DOHH2 (cell line): ENCODE measurements around the gene HNRNPUL1.

ENCODE experiments used
- H3F3A ChIP-seq: fragments of 200-600 bp; sonication (generic), shearing (Covaris generic); 2 replicates; pipeline ENCODE4 v1.6.0; 2016; ENCODE audit warnings: antibody characterized with exemption, mild to moderate bottlenecking; ENCODE audit not compliant: control insufficient read depth, insufficient read depth
- H3K27ac ChIP-seq: fragments of 200-600 bp; sonication (generic); 2 replicates; pipeline ENCODE4 v1.5.1; 2014; ENCODE audit warnings: low read depth, mild to moderate bottlenecking, low read length, moderate library complexity
- H3K27me3 ChIP-seq: fragments of 200-600 bp; sonication (generic); 2 replicates; pipeline ENCODE4 v1.6.1; 2014; ENCODE audit warnings: mild to moderate bottlenecking, low read length, mixed read lengths; ENCODE audit not compliant: control insufficient read depth
- H3K36me3 ChIP-seq: fragments of 200-600 bp; sonication (generic); 2 replicates; pipeline ENCODE4 v1.6.1; 2014; ENCODE audit warnings: mild to moderate bottlenecking, low read length, moderate library complexity, mixed read lengths; ENCODE audit not compliant: control insufficient read depth
- H3K4me1 ChIP-seq: fragments of 200-600 bp; sonication (generic); 2 replicates; pipeline ENCODE4 v1.6.1; 2014; ENCODE audit warnings: mild to moderate bottlenecking, low read length, mixed read lengths; ENCODE audit not compliant: control insufficient read depth
- H3K4me2 ChIP-seq: fragments of 200-600 bp; sonication (generic); 2 replicates; pipeline ENCODE4 v1.6.0; 2014; ENCODE audit warnings: mild to moderate bottlenecking, low read length, moderate library complexity
- H3K4me3 ChIP-seq: fragments of 200-600 bp; sonication (generic); 2 replicates; pipeline ENCODE4 v1.5.1; 2014; ENCODE audit warnings: mild to moderate bottlenecking, low read length, mixed read lengths
- H3K79me2 ChIP-seq: fragments of 200-600 bp; sonication (generic); 2 replicates; pipeline ENCODE4 v1.6.1; 2014; ENCODE audit warnings: mild to moderate bottlenecking, low read length, mixed read lengths; ENCODE audit not compliant: control insufficient read depth
- H3K9me2 ChIP-seq: fragments of 200-600 bp; sonication (generic); replicated peaks from 2 replicates; pipeline ENCODE4 v1.6.1; 2014; ENCODE audit warnings: mild to moderate bottlenecking, low read length, mixed read lengths; ENCODE audit not compliant: control insufficient read depth
- H3K9me3 ChIP-seq: fragments of 200-600 bp; sonication (generic); 2 replicates; pipeline ENCODE4 v1.6.1; 2014; ENCODE audit warnings: antibody characterized with exemption, low read length, mixed read lengths; ENCODE audit not compliant: control insufficient read depth, insufficient read depth
- H4K20me1 ChIP-seq: fragments of 200-600 bp; sonication (generic); 2 replicates; pipeline ENCODE4 v1.6.0; 2014; ENCODE audit warnings: low read depth, mild to moderate bottlenecking, antibody characterized with exemption, low read length, moderate library complexity; ENCODE audit not compliant: control insufficient read depth, insufficient read depth
- CTCF ChIP-seq: fragments of 200-600 bp; sonication (generic); IDR thresholded peaks from one replicate; pipeline ENCODE4 v1.5.1; 2014; ENCODE audit warnings: antibody characterized with exemption, mild to moderate bottlenecking, low read depth, low read length; ENCODE audit not compliant: poor library complexity, severe bottlenecking
- EZH2phosphoT487 ChIP-seq: fragments of 200-600 bp; sonication (generic); IDR thresholded peaks from 2 replicates; pipeline ENCODE4 v1.6.1; 2017; ENCODE audit warnings: borderline replicate concordance, mild to moderate bottlenecking, antibody characterized with exemption, low read length, moderate library complexity, mixed read lengths

HNRNPUL1 gene

GRCh38 chr19:41265395-41266153, 1.4 kb downstream of the HNRNPUL1 start:
- Histone ChIP-seq H3K9me2 (no peaks in the 10 kb centered on the region), H3K36me3 (peaks cover 66% of the 10 kb centered on the region), H3K4me1 (peaks cover 26% of the 10 kb centered on the region), H3K79me2 (peaks cover 62% of the 10 kb centered on the region), H3K27me3 (0 out of 2 replicates have a peak, but pooled peaks cover 3% of the 10 kb centered on the region), H3K27ac (peak overlapping the region; percentile 84), H3K4me3 (peak overlapping the region; percentile 95), H3K4me2 (peak overlapping the region; percentile 97), H3K9me3 (no peaks in the 10 kb centered on the region), H4K20me1 (peaks cover 15% of the 10 kb centered on the region), H3F3A (peaks cover 8% of the 10 kb centered on the region; the same call in 1 of the 2 replicates)
- TF ChIP-seq EZH2phosphoT487: no peak
- TF ChIP-seq CTCF: no peak

- Histone ChIP-seq H3K4me2 (no peak overlapping the region), H3K36me3 (peaks cover 96% of the 10 kb centered on the region), H4K20me1 (peaks cover 19% of the 10 kb centered on the region), H3K79me2 (peaks cover 86% of the 10 kb centered on the region), H3K27ac (no peak overlapping the region), H3K9me2 (no peaks in the 10 kb centered on the region), H3K27me3 (no peaks in the 10 kb centered on the region), H3F3A (no peaks in the 10 kb centered on the region), H3K4me1 (peaks cover 20% of the 10 kb centered on the region), H3K9me3 (no peaks in the 10 kb centered on the region), H3K4me3 (no peak overlapping the region)
- no peak for TF ChIP-seq CTCF
- no peak for TF ChIP-seq EZH2phosphoT487
Observed at GRCh38 chr19:41269055-41269454, 4.9 kb downstream of the HNRNPUL1 start.

GRCh38 chr19:41269571-41269970, 5.4 kb downstream of the HNRNPUL1 start:
- no peaks in the 10 kb centered on the region for H3K9me3 ChIP-seq
- peaks cover 82% of the 10 kb centered on the region for H3K79me2 ChIP-seq
- no peaks in the 10 kb centered on the region for H3F3A ChIP-seq
- no peak overlapping the region for H3K27ac ChIP-seq
- no peak overlapping the region for H3K4me2 ChIP-seq
- H3K27me3 ChIP-seq: no peaks in the 10 kb centered on the region
- H3K4me1 ChIP-seq: peaks cover 20% of the 10 kb centered on the region
- no peaks in the 10 kb centered on the region for H3K9me2 ChIP-seq
- H3K36me3 ChIP-seq: peaks cover 97% of the 10 kb centered on the region
- TF ChIP-seq CTCF (no peak), EZH2phosphoT487 (no peak)
- H3K4me3 ChIP-seq: no peak overlapping the region
- peaks cover 19% of the 10 kb centered on the region for H4K20me1 ChIP-seq
